Measurements from ENCODE around the gene BLTP1. TPM values are rescaled to one million over a fixed set of nuclear protein-coding genes. Genes with fewer than 3 reads are reported as not detected.

Gene BLTP1
- total and polyA plus RNA-seq, 2 experiments from 2014 or later, result 12.9 to 62.5 TPM

GRCh38 chr4:122119739-122120138 lies 32.4 kb upstream of the BLTP1 start:
- H3K9me2 ChIP-seq (ENCODE audit: insufficient read depth), result peaks cover 15% of the 10 kb centered on the region; the same call in 1 of the 2 replicates
- no peak overlapping the region for H3K27ac ChIP-seq (ENCODE audit: low read depth)
- H3K36me3 ChIP-seq (ENCODE audit: insufficient read depth), result no peaks in the 10 kb centered on the region
- H3K79me2 ChIP-seq (replicated peaks; ENCODE audit: insufficient read depth), result no peaks in the 10 kb centered on the region
- no peak overlapping the region for H3K27ac Mint-ChIP-seq
- DNase-seq (ENCODE audit: low spot score), result no peak
- H3K4me1 ChIP-seq (ENCODE audit: insufficient read depth), result no peaks in the 10 kb centered on the region
- TF ChIP-seq CREB1 (CRISPR knock-in tag; IDR thresholded peaks at IDR 0.05; ENCODE audit: low read depth), result no peak
- TF ChIP-seq CTCF (conservative IDR thresholded peaks at IDR 0.05; ENCODE audit: low read depth in 2 of 2), result no peak
- no peak for TF ChIP-seq EZH2phosphoT487 (IDR thresholded peaks at IDR 0.05; ENCODE audit: unreplicated experiment)
- TF ChIP-seq ZNF114 (CRISPR knock-in tag; IDR thresholded peaks at IDR 0.05), result no peak
- TF ChIP-seq ZNF462 (CRISPR knock-in tag; IDR thresholded peaks at IDR 0.05), result no peak
- no peak for TF ChIP-seq REST (IDR thresholded peaks at IDR 0.05; ENCODE audit: unreplicated experiment)
- TF ChIP-seq POLR2AphosphoS5 (IDR thresholded peaks at IDR 0.05; ENCODE audit: low read depth), result no peak
- TF ChIP-seq JUNB (IDR thresholded peaks at IDR 0.05; ENCODE audit: unreplicated experiment), result no peak
- no peak for TF ChIP-seq ZNF331 (CRISPR knock-in tag; IDR thresholded peaks at IDR 0.05; ENCODE audit: low read depth)
- no peak for TF ChIP-seq STAT1 (IDR thresholded peaks at IDR 0.05; ENCODE audit: unreplicated experiment)
- TF ChIP-seq EZH2 (IDR thresholded peaks at IDR 0.05; ENCODE audit: low read depth, unreplicated experiment), result no peak
- no peak for TF ChIP-seq ETS1 (IDR thresholded peaks at IDR 0.05)
- no peak for TF ChIP-seq NANOG (IDR thresholded peaks at IDR 0.05; ENCODE audit: borderline replicate concordance)
- ATAC-seq, result no peak
- H3K4me3 ChIP-seq, result no peak overlapping the region
- no peaks in the 10 kb centered on the region for H3K27me3 Mint-ChIP-seq (ENCODE audit: insufficient read depth, low read depth, poor library complexity)
- H3K4me1 Mint-ChIP-seq, result no peaks in the 10 kb centered on the region
- H3K4me3 Mint-ChIP-seq, result no peak overlapping the region
- H3K36me3 Mint-ChIP-seq (ENCODE audit: low read depth), result no peaks in the 10 kb centered on the region
- H2AFZ ChIP-seq, result no peak overlapping the region
- no peaks in the 10 kb centered on the region for H3F3A ChIP-seq (replicated peaks; ENCODE audit: low read depth)
- H4K20me1 ChIP-seq (replicated peaks; ENCODE audit: insufficient read depth), result no peaks in the 10 kb centered on the region
- no peaks in the 10 kb centered on the region for H3K27me3 ChIP-seq (ENCODE audit: insufficient read depth)
- no peaks in the 10 kb centered on the region; the same call in 2 of the 3 replicates for H3K9me3 Mint-ChIP-seq
- no peak overlapping the region for H3K4me2 ChIP-seq
